ENCODE data around the gene CDC42BPB.

The CDC42BPB gene

DNA sequence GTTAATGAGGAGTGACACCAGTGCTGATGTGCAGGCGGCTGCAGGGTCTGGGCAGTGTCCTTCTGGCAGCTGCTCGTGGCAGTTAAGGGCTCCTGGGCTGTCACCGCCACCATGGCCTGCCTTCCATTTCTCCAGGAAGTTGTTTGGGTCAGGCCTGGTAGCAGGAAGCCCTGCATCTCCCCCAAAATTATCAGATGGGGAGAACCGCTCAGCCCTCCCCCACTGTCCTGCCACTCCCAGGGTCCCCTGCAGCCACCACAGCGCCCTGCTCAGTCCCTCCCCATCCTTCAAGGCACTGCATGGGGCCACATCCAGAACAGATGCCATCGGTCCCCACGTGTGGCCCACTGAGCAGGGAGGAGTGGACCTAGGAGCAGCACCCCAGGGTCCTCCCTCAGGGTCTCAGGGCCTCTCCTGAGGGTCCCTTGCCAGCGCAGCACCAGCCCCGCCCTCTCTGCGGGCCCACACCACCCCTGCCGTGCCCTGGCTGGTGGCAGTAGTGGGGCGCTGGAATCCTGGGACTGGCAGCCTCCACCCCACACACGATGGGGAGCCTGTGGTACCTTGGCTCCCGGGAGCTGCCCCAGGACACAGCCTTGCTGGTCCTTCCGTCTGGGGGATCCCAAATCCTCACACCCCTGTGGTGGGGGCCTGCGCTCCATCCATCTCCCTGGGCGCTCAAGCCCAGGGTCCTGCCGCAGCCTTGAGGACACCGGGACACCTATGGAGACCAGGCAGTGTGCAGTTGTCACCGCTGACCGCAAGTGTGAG lies 145.2 kb downstream of the CDC42BPB start:
- DNase-seq (ENCODE audit: extremely low read depth, low read depth), result no peak
- TF ChIP-seq, protein P1, sequence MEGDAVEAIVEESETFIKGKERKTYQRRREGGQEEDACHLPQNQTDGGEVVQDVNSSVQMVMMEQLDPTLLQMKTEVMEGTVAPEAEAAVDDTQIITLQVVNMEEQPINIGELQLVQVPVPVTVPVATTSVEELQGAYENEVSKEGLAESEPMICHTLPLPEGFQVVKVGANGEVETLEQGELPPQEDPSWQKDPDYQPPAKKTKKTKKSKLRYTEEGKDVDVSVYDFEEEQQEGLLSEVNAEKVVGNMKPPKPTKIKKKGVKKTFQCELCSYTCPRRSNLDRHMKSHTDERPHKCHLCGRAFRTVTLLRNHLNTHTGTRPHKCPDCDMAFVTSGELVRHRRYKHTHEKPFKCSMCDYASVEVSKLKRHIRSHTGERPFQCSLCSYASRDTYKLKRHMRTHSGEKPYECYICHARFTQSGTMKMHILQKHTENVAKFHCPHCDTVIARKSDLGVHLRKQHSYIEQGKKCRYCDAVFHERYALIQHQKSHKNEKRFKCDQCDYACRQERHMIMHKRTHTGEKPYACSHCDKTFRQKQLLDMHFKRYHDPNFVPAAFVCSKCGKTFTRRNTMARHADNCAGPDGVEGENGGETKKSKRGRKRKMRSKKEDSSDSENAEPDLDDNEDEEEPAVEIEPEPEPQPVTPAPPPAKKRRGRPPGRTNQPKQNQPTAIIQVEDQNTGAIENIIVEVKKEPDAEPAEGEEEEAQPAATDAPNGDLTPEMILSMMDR (IDR thresholded peaks at IDR 0.05; ENCODE audit: low read depth, low read length, missing control alignments), result no peak

DNA sequence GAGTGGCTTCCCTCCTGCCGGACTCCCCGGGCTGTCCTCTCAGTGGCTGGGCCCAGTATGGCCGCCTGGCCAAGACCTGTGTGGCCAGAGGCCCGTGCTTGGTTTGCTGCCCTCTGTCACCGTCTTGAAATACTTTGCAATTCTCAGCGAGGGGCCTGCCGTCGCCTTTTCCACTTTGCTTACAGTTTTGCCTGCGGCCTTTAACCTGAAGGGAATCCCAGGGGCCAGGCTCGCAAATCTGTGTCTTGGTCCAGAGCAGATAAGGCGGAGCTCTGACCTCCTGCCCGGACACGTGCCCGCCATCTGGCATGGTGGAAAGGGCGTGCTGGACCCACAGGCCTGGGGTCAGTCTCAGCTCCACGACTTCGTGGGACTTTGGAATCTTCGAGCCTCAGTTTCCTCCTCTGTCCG lies 145.8 kb downstream of the CDC42BPB start:
- TF ChIP-seq, protein P1 (IDR thresholded peaks at IDR 0.05; ENCODE audit: low read depth, low read length, missing control alignments), result no peak
- no peak for DNase-seq (ENCODE audit: extremely low read depth, low read depth)
- H3K4me3 ChIP-seq (replicated peaks; ENCODE audit: low read depth, low read length), result no peak overlapping the region

More for the DNA sequence above, 145.2 kb downstream of the CDC42BPB start:
- H3K4me3 ChIP-seq (replicated peaks; ENCODE audit: low read depth, low read length), result no peak overlapping the region

DNA sequence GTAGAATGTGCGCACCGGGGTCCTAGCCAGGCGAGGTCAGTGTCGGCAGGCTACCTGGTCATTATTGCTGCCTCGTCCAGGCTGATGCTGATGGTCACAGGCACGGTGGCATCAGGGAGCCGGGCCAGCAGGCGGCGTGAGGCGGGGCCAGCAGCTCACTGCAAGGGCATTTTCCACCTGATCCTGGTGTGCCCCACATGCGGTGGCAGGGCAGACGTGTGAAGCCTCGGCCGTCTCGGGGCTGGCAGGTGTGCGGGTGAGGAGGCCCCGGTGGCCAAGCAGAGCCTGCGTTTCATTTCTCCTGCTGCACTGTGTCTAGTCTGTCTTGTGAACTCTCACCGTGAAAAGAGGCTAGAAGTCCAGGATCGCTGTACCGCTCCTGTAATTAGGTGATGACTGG lies 146.9 kb downstream of the CDC42BPB start:
- no peak for DNase-seq (ENCODE audit: extremely low read depth, low read depth)
- TF ChIP-seq, protein P1 (IDR thresholded peaks at IDR 0.05; ENCODE audit: low read depth, low read length, missing control alignments), result no peak
- no peak overlapping the region for H3K4me3 ChIP-seq (replicated peaks; ENCODE audit: low read depth, low read length)

DNA sequence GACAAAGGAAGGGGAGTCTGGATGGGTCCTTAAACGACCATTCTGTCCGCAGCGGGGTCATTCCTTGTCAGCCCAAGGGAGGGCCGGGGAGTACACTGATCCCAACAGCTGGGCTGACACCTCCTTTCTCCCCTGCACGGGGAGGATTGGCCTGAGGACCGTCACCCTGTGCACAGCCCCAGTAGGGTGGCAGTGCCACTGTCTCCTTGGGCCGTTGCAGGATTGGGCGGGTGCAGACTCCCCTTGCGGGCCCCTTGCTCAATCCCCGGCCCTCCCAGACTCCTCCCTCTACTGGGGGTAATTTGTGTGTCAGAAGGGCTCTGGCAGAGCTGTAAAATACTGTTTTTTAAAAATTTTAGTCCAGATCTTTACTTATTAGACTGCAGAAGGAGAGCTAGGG lies 147.4 kb downstream of the CDC42BPB start:
- no peak for DNase-seq (ENCODE audit: extremely low read depth, low read depth)
- TF ChIP-seq, protein P1 (IDR thresholded peaks at IDR 0.05; ENCODE audit: low read depth, low read length, missing control alignments), result no peak
- no peak overlapping the region for H3K4me3 ChIP-seq (replicated peaks; ENCODE audit: low read depth, low read length)

DNA sequence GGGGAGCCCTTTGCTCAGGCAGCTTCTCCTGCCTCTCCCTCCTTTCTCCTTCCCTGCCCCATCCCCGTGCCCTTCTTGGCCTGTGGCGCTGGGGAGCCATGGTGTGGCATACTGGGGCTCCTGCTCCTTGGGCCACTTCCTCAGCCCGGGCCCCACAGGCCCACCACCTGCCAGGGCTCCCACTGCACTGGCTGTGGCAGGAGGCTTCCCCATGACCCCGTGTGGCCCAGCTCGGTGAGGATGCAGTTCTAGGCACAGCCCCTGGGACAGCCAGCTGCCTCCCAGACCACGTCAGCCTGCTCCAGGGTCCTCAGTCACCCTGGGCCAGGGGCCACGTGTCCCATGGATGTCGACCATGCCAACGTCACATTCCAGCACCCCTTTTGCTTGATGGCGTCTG lies 147.9 kb downstream of the CDC42BPB start:
- TF ChIP-seq, protein P1 (IDR thresholded peaks at IDR 0.05; ENCODE audit: low read depth, low read length, missing control alignments), result no peak
- no peak for DNase-seq (ENCODE audit: extremely low read depth, low read depth)
- H3K4me3 ChIP-seq (replicated peaks; ENCODE audit: low read depth, low read length), result no peak overlapping the region

DNA sequence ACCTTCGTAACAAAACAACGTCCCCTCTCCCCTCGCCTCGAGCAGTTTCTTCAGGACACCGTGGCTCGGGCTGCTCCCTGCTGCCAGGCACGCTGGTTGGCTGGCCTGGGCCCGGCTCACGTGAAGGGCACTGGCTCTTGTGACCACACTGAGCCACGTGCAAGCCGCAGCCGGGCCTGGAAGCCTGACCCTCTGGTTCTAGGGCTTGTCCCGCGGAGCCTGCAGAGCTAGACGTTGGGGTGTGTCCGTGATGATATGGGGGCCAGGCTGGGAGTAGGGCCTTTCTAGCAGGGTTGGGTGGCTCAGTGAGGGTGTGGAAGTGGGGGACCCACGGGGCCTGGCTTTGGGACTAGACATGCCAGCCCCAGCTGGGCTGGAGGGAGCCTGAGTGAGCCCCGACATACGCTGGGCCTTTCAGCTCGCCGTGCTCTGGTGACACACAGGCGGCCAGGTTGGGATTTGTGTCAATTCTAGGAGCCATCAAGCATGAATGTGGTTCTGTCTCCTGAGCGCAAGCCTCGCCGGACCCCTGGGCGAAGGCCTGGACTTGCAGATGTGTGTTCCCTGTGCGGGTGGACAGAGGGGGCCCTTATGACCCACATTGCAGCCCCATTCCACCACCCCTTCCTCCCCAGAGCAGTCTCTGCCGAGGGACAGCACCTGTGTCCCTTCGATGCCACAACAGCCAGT lies 148.4 kb downstream of the CDC42BPB start:
- TF ChIP-seq, protein P1 (IDR thresholded peaks at IDR 0.05; ENCODE audit: low read depth, low read length, missing control alignments), result no peak
- H3K4me3 ChIP-seq (replicated peaks; ENCODE audit: low read depth, low read length), result no peak overlapping the region
- DNase-seq (ENCODE audit: extremely low read depth, low read depth), result no peak
